Thoracic aorta (tissue), 2 donors: ENCODE results near the gene GRK2. TPM values are rescaled to one million over a fixed set of nuclear protein-coding genes. Genes with fewer than 3 reads are reported as not detected.

ENCODE experiments used
- ATAC-seq: fragments of 150-250 bp; one replicate; pipeline ENCODE4 v1.8.0; 2017; ENCODE audit warnings: low read depth; ENCODE audit not compliant: insufficient number of reproducible peaks, low FRiP score
- DNase-seq: peaks from one replicate; pipeline ENCODE4 v3.0.0-alpha.2; 2020; ENCODE audit warnings: low spot score
- H3K27ac ChIP-seq, 2 donors: fragments of 200-600 bp; sonication (generic); 1 replicate in 1 of 2; 2 replicates in 1 of 2; pipeline ENCODE4 v1.5.1; 2016; ENCODE audit warnings: mild to moderate bottlenecking in 2 of 2, moderate library complexity in 2 of 2
- H3K27me3 ChIP-seq: fragments of 200-600 bp; sonication (generic); replicated peaks from 2 replicates; pipeline ENCODE4 v1.6.0; 2016; ENCODE audit warnings: mild to moderate bottlenecking; ENCODE audit not compliant: insufficient read depth
- H3K36me3 ChIP-seq: fragments of 200-600 bp; sonication (generic); one replicate; pipeline ENCODE4 v1.5.1; 2016
- H3K4me1 ChIP-seq, 2 donors: fragments of 200-600 bp; sonication (generic); 1 replicate in 1 of 2; 2 replicates in 1 of 2; pipeline versions ENCODE4 v1.5.1 to v1.6.0; 2016; ENCODE audit warnings: low read depth in 2 of 2, mild to moderate bottlenecking in 1 of 2; ENCODE audit not compliant: control insufficient read depth in 1 of 2
- H3K4me3 ChIP-seq: fragments of 200-600 bp; sonication (generic); 2 replicates; pipeline ENCODE4 v1.5.1; 2016; ENCODE audit warnings: mild to moderate bottlenecking
- H3K9me3 ChIP-seq: fragments of 200-600 bp; sonication (generic); 2 replicates; pipeline ENCODE4 v1.5.1; 2016
- total RNA-seq, 2 donors: library from RNA; depleted of rRNA; stranded (reverse); fragments of >200 nt; gene quantifications; one replicate each; pipeline versions ENCODE4 v1.1.0 to v1.2.3, GENCODE V29; 2016
- TF ChIP-seq, protein P1 (sequence below): fragments of 200-600 bp; sonication (generic); IDR thresholded peaks from one replicate; pipeline ENCODE4 v1.5.1; 2019; ENCODE audit warnings: antibody characterized with exemption

The GRK2 gene
- total RNA-seq, 2 donors from 2014 or later: 72.8 to 85.2 TPM

DNA sequence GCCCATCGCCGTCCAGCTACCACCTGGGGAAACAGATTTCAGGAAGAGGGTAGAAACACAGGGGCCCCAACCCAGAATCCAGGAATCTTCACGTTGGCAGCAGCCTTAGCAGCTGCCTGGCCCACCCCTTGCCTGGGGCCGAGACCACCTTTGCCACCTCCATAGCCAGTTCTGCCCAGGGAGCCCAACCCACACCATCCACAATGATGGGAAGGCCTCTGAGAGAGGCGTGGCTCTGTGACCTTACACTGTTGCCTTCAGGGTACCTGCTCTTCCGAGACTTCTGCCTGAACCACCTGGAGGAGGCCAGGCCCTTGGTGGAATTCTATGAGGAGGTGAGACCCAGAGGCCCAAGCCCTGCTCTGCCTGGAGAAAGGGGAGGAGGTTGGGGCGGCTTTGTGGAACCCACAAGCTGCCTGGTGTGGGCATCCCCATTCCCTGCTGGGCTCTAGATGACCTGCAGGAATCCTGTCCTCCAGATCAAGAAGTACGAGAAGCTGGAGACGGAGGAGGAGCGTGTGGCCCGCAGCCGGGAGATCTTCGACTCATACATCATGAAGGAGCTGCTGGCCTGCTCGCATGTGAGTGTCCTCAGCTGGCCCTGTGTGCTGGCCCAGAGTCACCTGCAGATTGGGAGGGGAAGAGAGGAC lies 12.8 kb downstream of the GRK2 start:
- H3K36me3 ChIP-seq: peaks cover 53% of the 10 kb centered on the region
- TF ChIP-seq, protein P1, sequence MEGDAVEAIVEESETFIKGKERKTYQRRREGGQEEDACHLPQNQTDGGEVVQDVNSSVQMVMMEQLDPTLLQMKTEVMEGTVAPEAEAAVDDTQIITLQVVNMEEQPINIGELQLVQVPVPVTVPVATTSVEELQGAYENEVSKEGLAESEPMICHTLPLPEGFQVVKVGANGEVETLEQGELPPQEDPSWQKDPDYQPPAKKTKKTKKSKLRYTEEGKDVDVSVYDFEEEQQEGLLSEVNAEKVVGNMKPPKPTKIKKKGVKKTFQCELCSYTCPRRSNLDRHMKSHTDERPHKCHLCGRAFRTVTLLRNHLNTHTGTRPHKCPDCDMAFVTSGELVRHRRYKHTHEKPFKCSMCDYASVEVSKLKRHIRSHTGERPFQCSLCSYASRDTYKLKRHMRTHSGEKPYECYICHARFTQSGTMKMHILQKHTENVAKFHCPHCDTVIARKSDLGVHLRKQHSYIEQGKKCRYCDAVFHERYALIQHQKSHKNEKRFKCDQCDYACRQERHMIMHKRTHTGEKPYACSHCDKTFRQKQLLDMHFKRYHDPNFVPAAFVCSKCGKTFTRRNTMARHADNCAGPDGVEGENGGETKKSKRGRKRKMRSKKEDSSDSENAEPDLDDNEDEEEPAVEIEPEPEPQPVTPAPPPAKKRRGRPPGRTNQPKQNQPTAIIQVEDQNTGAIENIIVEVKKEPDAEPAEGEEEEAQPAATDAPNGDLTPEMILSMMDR: no peak
- ATAC-seq: no peak
- no peak for DNase-seq
- H3K4me3 ChIP-seq: no peak overlapping the region
- H3K4me1 ChIP-seq: peaks cover 34 to 56% of the 10 kb centered on the region in 2 donors
- H3K27me3 ChIP-seq: no peaks in the 10 kb centered on the region
- no peaks in the 10 kb centered on the region for H3K9me3 ChIP-seq
- peak overlapping the region in 1 of 2 donors; percentile 81 for H3K27ac ChIP-seq

DNA sequence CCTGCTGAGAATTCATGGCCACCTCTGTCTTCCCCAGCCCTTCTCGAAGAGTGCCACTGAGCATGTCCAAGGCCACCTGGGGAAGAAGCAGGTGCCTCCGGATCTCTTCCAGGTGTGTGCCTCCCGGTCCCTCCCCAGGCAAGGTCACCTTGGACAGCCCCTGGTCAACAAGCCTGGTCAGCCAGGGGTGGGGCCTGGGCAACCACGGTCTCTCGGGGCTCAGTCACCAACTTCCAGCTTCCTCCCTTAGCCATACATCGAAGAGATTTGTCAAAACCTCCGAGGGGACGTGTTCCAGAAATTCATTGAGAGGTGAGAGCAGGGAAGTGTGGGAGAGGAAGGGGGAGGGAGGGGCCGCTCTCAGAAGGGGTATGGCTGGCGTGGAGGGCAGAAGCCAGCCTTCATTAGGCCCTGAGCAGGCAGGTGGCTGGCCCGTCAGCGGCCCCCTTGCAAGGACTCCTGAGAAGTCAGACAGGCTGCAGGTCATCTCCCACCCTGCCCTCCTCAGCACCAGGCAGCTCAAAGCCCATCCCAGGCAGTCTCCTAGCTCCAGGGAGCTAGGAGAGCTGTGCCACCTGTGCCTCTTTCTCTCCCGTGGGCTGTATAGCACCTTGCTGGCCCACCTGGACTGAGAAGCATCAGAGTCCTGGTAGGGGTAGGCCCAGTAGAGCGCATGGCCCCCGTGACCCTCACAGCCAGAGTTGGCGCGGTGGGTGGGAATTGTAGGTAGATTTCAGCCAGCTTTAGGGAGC lies 13.5 kb downstream of the GRK2 start:
- Histone ChIP-seq H3K4me3 (no peak overlapping the region), H3K27ac (no peak overlapping the region), H3K27me3 (no peaks in the 10 kb centered on the region), H3K9me3 (no peaks in the 10 kb centered on the region), H3K36me3 (peaks cover 60% of the 10 kb centered on the region), H3K4me1 (peaks cover 29 to 49% of the 10 kb centered on the region in 2 donors)
- DNase-seq (no peak), ATAC-seq (no peak)
- TF ChIP-seq, protein P1: no peak

DNA sequence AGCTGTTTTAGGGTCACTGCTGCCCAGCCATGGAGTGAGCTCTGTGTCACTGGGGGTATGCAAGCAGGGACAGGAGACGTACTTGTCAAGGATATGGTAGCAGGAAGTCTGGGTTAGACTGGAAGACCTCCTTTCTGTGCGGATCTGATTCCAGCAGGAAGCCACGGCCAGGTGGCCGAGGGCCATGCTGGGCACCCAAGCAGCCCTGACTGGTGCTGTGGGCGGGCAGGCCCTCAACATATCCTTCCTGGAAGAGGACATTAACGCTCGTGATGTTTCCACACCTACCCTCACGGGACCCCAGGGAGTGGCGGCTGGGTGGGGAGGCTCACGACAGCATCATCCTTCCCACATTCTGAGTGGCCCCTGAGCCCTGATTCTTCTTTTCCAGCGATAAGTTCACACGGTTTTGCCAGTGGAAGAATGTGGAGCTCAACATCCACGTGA lies 14.1 kb downstream of the GRK2 start:
- TF ChIP-seq, protein P1: no peak
- no peak overlapping the region for H3K27ac ChIP-seq
- no peaks in the 10 kb centered on the region for H3K27me3 ChIP-seq
- no peak overlapping the region for H3K4me3 ChIP-seq
- H3K9me3 ChIP-seq: no peaks in the 10 kb centered on the region
- ATAC-seq: no peak
- H3K36me3 ChIP-seq: peaks cover 66% of the 10 kb centered on the region
- no peak for DNase-seq
- H3K4me1 ChIP-seq: peaks cover 24 to 43% of the 10 kb centered on the region in 2 donors

DNA sequence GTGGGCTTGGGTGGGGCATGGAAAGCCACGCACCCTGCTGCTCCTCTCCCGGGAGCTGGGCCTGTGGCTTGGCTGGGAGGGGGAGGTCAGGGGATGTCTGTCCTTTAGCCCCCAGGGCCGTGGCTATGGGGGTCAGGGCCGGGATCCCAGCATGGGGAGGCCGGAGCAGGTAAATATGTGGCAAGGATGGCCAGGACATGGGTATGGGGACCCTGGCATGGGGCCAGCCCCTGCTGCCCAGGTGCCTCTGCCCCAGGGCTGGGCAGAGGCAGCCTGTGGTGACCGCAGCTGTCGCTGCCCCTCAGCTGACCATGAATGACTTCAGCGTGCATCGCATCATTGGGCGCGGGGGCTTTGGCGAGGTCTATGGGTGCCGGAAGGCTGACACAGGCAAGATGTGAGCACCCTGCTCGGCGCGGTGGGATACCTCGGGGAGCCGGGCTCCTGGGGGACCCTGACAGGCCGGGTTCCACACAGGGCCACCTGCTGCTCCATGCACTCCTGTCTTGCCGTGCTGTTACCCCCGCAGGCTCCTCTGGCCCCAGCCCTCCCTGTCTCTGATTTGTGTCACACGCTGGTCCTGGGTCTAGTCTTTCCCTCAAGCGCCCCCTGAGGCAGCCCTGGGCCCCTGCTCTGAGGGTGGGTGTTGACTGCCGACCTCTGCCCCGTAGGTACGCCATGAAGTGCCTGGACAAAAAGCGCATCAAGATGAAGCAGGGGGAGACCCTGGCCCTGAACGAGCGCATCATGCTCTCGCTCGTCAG lies 14.7 kb downstream of the GRK2 start:
- Histone ChIP-seq H3K9me3 (no peaks in the 10 kb centered on the region), H3K27ac (no peak overlapping the region), H3K27me3 (no peaks in the 10 kb centered on the region), H3K4me1 (peaks cover 21 to 37% of the 10 kb centered on the region in 2 donors), H3K36me3 (peaks cover 72% of the 10 kb centered on the region), H3K4me3 (no peak overlapping the region)
- TF ChIP-seq, protein P1: no peak
- DNase-seq (no peak), ATAC-seq (no peak)
